ENCODE results near the gene CTSW. TPM values are rescaled to one million over a fixed set of nuclear protein-coding genes. Genes with fewer than 3 reads are reported as not detected.

Gene CTSW
- total RNA-seq, 2 experiments from 2014 or later: 1.7 TPM

GRCh38 chr11:65856689-65857499, 22.7 kb upstream of the CTSW start:
- peak overlapping the region; percentile 78 for H3K27ac Mint-ChIP-seq
- intact Hi-C loops (cut with DNase I, micrococcal nuclease): loop anchor here (5.0 kb wide), 2 partner anchors 285 to 610 kb away; partner anchors contain the start of genes FAM89B (in 1 of the 2), PELI3 (in 1 of the 2) and ZNRD2 (in 1 of the 2)
- H3K36me3 Mint-ChIP-seq (ENCODE audit: low read depth): peaks cover 52% of the 10 kb centered on the region
- peak; percentile 93 for DNase-seq
- ChIA-PET CTCF (interaction anchor here (0.6 to 6.6 kb wide), 3 partner anchors 17 to 285 kb away, joined by 3 to 210 read pairs (median 4); partner anchors contain the start of genes CCDC85B and FIBP), POLR2A (no interaction called here)
- peaks cover 37% of the 10 kb centered on the region for H3K4me1 Mint-ChIP-seq
- H3K9me3 Mint-ChIP-seq (ENCODE audit: low read depth): peaks cover 3% of the 10 kb centered on the region
- H3K4me3 Mint-ChIP-seq: peak overlapping the region; percentile 91
- no peak for ATAC-seq
- no peaks in the 10 kb centered on the region for H3K27me3 Mint-ChIP-seq

GRCh38 chr11:65857500-65857852, 22.2 kb upstream of the CTSW start:
- Mint-ChIP-seq H3K9me3 (ENCODE audit: low read depth) (no peaks in the 10 kb centered on the region), H3K4me1 (peaks cover 38% of the 10 kb centered on the region), H3K27ac (peak overlapping the region; percentile 78), H3K4me3 (peak overlapping the region; percentile 91), H3K36me3 (ENCODE audit: low read depth) (peaks cover 46% of the 10 kb centered on the region), H3K27me3 (no peaks in the 10 kb centered on the region)
- ChIA-PET POLR2A (interaction anchor here (0.6 to 1.0 kb wide), 3 partner anchors 16 to 1079 kb away, joined by 3 to 4 read pairs (median 4); partner anchors contain the start of genes PCNX3 and SF1), CTCF (interaction anchor here (0.7 to 6.6 kb wide), 4 partner anchors 17 to 286 kb away, joined by 4 to 210 read pairs (median 18); partner anchors contain the start of genes CCDC85B and FIBP)
- no peak for ATAC-seq
- peak; percentile 79 for DNase-seq
- intact Hi-C loops (cut with DNase I, micrococcal nuclease): loop anchor here (5.0 kb wide), 2 partner anchors 285 to 610 kb away; partner anchors contain the start of genes FAM89B (in 1 of the 2), PELI3 (in 1 of the 2) and ZNRD2 (in 1 of the 2)

GRCh38 chr11:65857853-65858680, 21.6 kb upstream of the CTSW start, which contains the start of gene CFL1:
Gene CFL1 (minus strand): TSS chr11:65858180. CDS start chr11:65858099, 81 bp downstream.
- intact Hi-C loops (cut with DNase I, micrococcal nuclease): loop anchor here (1.0 to 5.0 kb wide), 13 partner anchors 25 to 1617 kb away; partner anchors contain the start of genes C11orf68 (in 2 of the 2), DRAP1 (in 2 of the 2), FAM89B (in 1 of the 2) and FKBP2 (in 1 of the 2)
- Mint-ChIP-seq H3K36me3 (ENCODE audit: low read depth) (peaks cover 49% of the 10 kb centered on the region), H3K4me3 (peak within 1 kb of the TSS; percentile 91), H3K9me3 (ENCODE audit: low read depth) (no peaks in the 10 kb centered on the region), H3K27me3 (no peaks in the 10 kb centered on the region), H3K4me1 (peaks cover 43% of the 10 kb centered on the region), H3K27ac (peak within 1 kb of the TSS; percentile 95)
- ChIA-PET CTCF (interaction anchor here (0.6 to 6.6 kb wide), 8 partner anchors 16 to 145 kb away, joined by 3 to 210 read pairs (median 9); partner anchors contain the start of genes CCDC85B, FIBP, FOSL1 and KAT5), POLR2A (interaction anchor here (0.6 to 2.8 kb wide), 10 partner anchors 8 to 1080 kb away, joined by 3 to 68 read pairs (median 4); partner anchors contain the start of genes CCDC85B, FIBP, NEAT1 and PCNX3)
- DNase-seq (peak; percentile 99), ATAC-seq (peak; percentile 70)

GRCh38 chr11:65858681-65859087, 21.0 kb upstream of the CTSW start:
- DNase-seq (no peak), ATAC-seq (no peak)
- no peaks in the 10 kb centered on the region for H3K9me3 Mint-ChIP-seq (ENCODE audit: low read depth)
- peak overlapping the region; percentile 91 for H3K4me3 Mint-ChIP-seq
- H3K27me3 Mint-ChIP-seq: no peaks in the 10 kb centered on the region
- H3K27ac Mint-ChIP-seq: peak overlapping the region; percentile 95
- H3K4me1 Mint-ChIP-seq: peaks cover 43% of the 10 kb centered on the region
- peaks cover 49% of the 10 kb centered on the region for H3K36me3 Mint-ChIP-seq (ENCODE audit: low read depth)
- ChIA-PET CTCF (interaction anchor here (0.6 to 6.6 kb wide), 10 partner anchors 15 to 244 kb away, joined by 3 to 210 read pairs (median 8); partner anchors contain the start of genes BANF1, CCDC85B, EIF1AD and FIBP), POLR2A (interaction anchor here (0.6 to 2.8 kb wide), 11 partner anchors 9 to 725 kb away, joined by 3 to 68 read pairs (median 3); partner anchors contain the start of genes BANF1, CCDC85B, FIBP and NEAT1)
- intact Hi-C loops (cut with DNase I, micrococcal nuclease): loop anchor here (1.0 to 5.0 kb wide), 17 partner anchors 25 to 1618 kb away; partner anchors contain the start of genes C11orf68 (in 2 of the 2), DRAP1 (in 2 of the 2), PCNX3 (in 2 of the 2) and BANF1 (in 1 of the 2)

- ChIA-PET POLR2A (interaction anchor here (0.7 to 2.8 kb wide), 15 partner anchors 9 to 244 kb away, joined by 3 to 68 read pairs (median 6); partner anchors contain the start of genes AP5B1, BANF1, CCDC85B and FIBP), CTCF (interaction anchor here (0.5 to 6.6 kb wide), 40 partner anchors 8 to 522 kb away, joined by 3 to 210 read pairs (median 4); partner anchors contain the start of genes BANF1, BRMS1, CCDC85B and CTSW)
- H3K4me1 Mint-ChIP-seq: peaks cover 42% of the 10 kb centered on the region
- intact Hi-C loops (cut with DNase I, micrococcal nuclease): loop anchor here (1.0 to 5.0 kb wide), 11 partner anchors 41 to 1618 kb away; partner anchors contain the start of genes BANF1 (in 1 of the 2), C11orf68 (in 1 of the 2), DRAP1 (in 1 of the 2) and EIF1AD (in 1 of the 2)
- H3K9me3 Mint-ChIP-seq (ENCODE audit: low read depth): no peaks in the 10 kb centered on the region
- peaks cover 47% of the 10 kb centered on the region for H3K36me3 Mint-ChIP-seq (ENCODE audit: low read depth)
- peak overlapping the region; percentile 99 for H3K27ac Mint-ChIP-seq
- DNase-seq (peak; percentile 99), ATAC-seq (peak; percentile 73)
- H3K27me3 Mint-ChIP-seq: no peaks in the 10 kb centered on the region
- H3K4me3 Mint-ChIP-seq: peak overlapping the region; percentile 91
Measured at GRCh38 chr11:65859095-65859811, 20.4 kb upstream of the CTSW start.

GRCh38 chr11:65859812-65860277, 19.8 kb upstream of the CTSW start:
- H3K9me3 Mint-ChIP-seq (ENCODE audit: low read depth): no peaks in the 10 kb centered on the region
- DNase-seq: no peak
- peak overlapping the region; percentile 99 for H3K27ac Mint-ChIP-seq
- intact Hi-C loops (cut with DNase I, micrococcal nuclease): loop anchor here (1.0 to 5.0 kb wide), 22 partner anchors 13 to 1619 kb away; partner anchors contain the start of genes BANF1 (in 2 of the 2), EIF1AD (in 2 of the 2), FIBP (in 2 of the 2) and ZNRD2 (in 2 of the 2)
- H3K27me3 Mint-ChIP-seq: no peaks in the 10 kb centered on the region
- peak; percentile 4 for ATAC-seq
- H3K36me3 Mint-ChIP-seq (ENCODE audit: low read depth): peaks cover 45% of the 10 kb centered on the region
- peak overlapping the region; percentile 91 for H3K4me3 Mint-ChIP-seq
- peaks cover 36% of the 10 kb centered on the region for H3K4me1 Mint-ChIP-seq
- POLR2A ChIA-PET: interaction anchor here (0.8 to 2.8 kb wide), 14 partner anchors 9 to 245 kb away, joined by 3 to 68 read pairs (median 6); partner anchors contain the start of genes AP5B1, CCDC85B, FIBP and KAT5
- CTCF ChIA-PET: interaction anchor here (0.6 to 6.6 kb wide), 42 partner anchors 8 to 522 kb away, joined by 3 to 210 read pairs (median 4); partner anchors contain the start of genes BANF1, BRMS1, CCDC85B and CTSW

- ChIA-PET POLR2A (interaction anchor here (0.8 to 2.8 kb wide), 12 partner anchors 8 to 246 kb away, joined by 3 to 68 read pairs (median 6); partner anchors contain the start of genes AP5B1, CCDC85B, FIBP and KAT5), CTCF (interaction anchor here (0.6 to 6.6 kb wide), 37 partner anchors 8 to 521 kb away, joined by 3 to 210 read pairs (median 5); partner anchors contain the start of genes BANF1, CCDC85B, CTSW and EIF1AD)
- peaks cover 46% of the 10 kb centered on the region for H3K36me3 Mint-ChIP-seq (ENCODE audit: low read depth)
- H3K4me1 Mint-ChIP-seq: peaks cover 31% of the 10 kb centered on the region
- no peaks in the 10 kb centered on the region for H3K9me3 Mint-ChIP-seq (ENCODE audit: low read depth)
- DNase-seq (peak; percentile 97), ATAC-seq (peak; percentile 37)
- H3K4me3 Mint-ChIP-seq: peak within 1 kb of the TSS; percentile 91
- intact Hi-C loops (cut with DNase I, micrococcal nuclease): loop anchor here (1.0 to 2.0 kb wide), 12 partner anchors 13 to 511 kb away; partner anchors contain the start of genes FIBP (in 2 of the 2), AP5B1 (in 1 of the 2), BANF1 (in 1 of the 2) and EIF1AD (in 1 of the 2)
- H3K27me3 Mint-ChIP-seq: no peaks in the 10 kb centered on the region
- peak within 1 kb of the TSS; percentile 99 for H3K27ac Mint-ChIP-seq
Measured at GRCh38 chr11:65860278-65861164, 19.1 kb upstream of the CTSW start, which contains the start of gene MUS81. Gene MUS81 (plus strand): TSS chr11:65860433. CDS start chr11:65860754, 321 bp downstream.

- no peak for ATAC-seq
- no peak for DNase-seq
- Mint-ChIP-seq H3K9me3 (ENCODE audit: low read depth) (no peaks in the 10 kb centered on the region), H3K36me3 (ENCODE audit: low read depth) (peaks cover 40% of the 10 kb centered on the region), H3K4me1 (peaks cover 25% of the 10 kb centered on the region), H3K27me3 (no peaks in the 10 kb centered on the region), H3K4me3 (peak overlapping the region; percentile 91), H3K27ac (peak overlapping the region; percentile 99)
- ChIA-PET CTCF (interaction anchor here (0.6 to 6.6 kb wide), 7 partner anchors 9 to 149 kb away, joined by 3 to 210 read pairs (median 29); partner anchors contain the start of genes CCDC85B, FIBP, KAT5 and RNASEH2C), POLR2A (interaction anchor here (0.8 to 1.8 kb wide), 2 partner anchors 10 to 81 kb away, joined by 6 read pairs; partner anchors contain the start of gene AP5B1)
- intact Hi-C loops (cut with DNase I, micrococcal nuclease): loop anchor here in 1 of 2 experiments (2.0 kb wide), 1 partner anchor 128 kb away; no protein-coding TSS in a partner anchor
Measured at GRCh38 chr11:65861165-65861505, 18.5 kb upstream of the CTSW start.

Measured in activated CD4-positive, alpha-beta T cell treated with anti-CD3 and anti-CD28 coated beads for 36 hours (primary cell).